Measurements from ENCODE around the gene AOAH.

Gene AOAH

DNA sequence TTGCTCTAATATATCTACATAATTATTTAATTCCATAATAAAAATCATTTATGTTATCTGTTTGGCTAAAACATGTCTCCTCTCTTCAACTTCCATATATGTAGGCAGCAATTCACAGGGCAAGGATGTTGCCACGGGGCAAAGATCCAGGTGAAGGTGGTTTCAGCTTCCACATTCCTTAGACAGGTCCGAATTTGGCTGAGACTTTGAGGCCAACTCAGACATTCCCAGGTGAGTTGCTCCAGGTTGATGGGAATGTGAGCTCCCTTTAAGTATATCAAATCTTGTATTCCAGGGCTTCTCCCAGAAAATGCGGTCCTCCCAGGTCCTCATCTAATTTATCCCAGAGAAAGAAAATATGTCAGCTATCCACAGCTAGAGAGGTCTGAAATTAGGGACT, 15.1 kb upstream of the AOAH start:
- in situ Hi-C loops (cut with MboI; ENCODE audit: low sequenced_read_pairs, unreplicated experiment): no loop called here
- DNase-seq (ENCODE audit: low spot score): no peak
- TF ChIP-seq, protein P1, sequence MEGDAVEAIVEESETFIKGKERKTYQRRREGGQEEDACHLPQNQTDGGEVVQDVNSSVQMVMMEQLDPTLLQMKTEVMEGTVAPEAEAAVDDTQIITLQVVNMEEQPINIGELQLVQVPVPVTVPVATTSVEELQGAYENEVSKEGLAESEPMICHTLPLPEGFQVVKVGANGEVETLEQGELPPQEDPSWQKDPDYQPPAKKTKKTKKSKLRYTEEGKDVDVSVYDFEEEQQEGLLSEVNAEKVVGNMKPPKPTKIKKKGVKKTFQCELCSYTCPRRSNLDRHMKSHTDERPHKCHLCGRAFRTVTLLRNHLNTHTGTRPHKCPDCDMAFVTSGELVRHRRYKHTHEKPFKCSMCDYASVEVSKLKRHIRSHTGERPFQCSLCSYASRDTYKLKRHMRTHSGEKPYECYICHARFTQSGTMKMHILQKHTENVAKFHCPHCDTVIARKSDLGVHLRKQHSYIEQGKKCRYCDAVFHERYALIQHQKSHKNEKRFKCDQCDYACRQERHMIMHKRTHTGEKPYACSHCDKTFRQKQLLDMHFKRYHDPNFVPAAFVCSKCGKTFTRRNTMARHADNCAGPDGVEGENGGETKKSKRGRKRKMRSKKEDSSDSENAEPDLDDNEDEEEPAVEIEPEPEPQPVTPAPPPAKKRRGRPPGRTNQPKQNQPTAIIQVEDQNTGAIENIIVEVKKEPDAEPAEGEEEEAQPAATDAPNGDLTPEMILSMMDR (IDR thresholded peaks at IDR 0.05; ENCODE audit: borderline replicate concordance, control extremely low read depth, extremely low read depth, insufficient read depth, missing control alignments): no peak

DNA sequence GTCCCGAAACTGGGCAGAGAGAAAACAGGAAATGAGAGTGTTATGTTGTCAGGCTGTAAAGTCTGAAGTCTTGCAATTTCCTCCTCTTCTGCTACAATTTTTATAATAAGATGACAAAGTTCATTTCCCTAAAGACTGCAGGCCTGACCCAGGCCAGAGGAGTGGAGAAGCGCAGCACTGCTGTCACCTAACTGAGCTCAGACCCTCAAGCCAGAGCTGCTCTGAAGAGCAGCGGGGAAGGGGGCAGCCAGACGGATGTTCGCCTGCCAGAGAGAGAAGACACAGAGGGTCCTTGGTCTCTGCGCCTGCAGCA, 12.6 kb upstream of the AOAH start:
- in situ Hi-C loops (cut with MboI; ENCODE audit: low sequenced_read_pairs, unreplicated experiment): no loop called here
- TF ChIP-seq, protein P1 (IDR thresholded peaks at IDR 0.05; ENCODE audit: borderline replicate concordance, control extremely low read depth, extremely low read depth, insufficient read depth, missing control alignments): no peak
- no peak for DNase-seq (ENCODE audit: low spot score)

DNA sequence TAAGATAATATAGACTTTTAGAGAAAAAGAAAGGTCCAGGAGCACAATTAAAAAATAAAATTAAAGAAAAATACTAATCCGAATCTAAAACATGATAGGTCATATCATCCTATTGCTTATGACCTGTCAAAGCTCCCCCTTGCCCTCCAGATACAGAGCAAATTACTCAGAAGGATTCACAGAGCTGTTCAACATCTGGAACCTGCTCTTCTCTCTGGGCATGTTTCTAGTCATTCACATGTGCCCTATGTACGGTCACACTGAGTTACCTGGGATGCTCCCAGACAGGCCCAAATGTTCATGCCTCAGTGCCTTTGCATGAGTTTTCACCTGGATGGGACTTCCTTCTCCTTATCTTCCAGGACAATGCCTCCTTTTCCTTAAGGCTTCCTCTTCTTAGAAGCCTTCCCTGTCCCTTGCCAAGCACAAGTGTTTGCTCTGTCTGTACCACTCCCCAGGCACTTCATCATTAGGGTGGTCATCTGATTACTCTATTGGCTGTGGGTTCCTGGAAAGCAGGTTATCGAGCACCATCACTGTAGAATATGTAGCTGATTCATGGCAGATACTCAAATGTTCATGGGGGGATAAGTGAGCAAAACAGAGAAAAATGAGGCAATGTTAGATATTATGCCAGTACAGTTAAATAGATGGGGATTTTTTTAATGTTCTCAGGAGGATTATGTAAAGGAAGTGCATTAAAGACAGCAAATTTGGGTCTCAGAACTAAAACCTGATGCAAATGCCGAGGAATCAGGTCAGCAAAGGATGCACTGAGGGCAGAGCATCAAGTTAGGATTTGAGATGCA, 12.0 kb upstream of the AOAH start:
- DNase-seq (ENCODE audit: low spot score): no peak
- in situ Hi-C loops (cut with MboI; ENCODE audit: low sequenced_read_pairs, unreplicated experiment): no loop called here
- TF ChIP-seq, protein P1 (IDR thresholded peaks at IDR 0.05; ENCODE audit: borderline replicate concordance, control extremely low read depth, extremely low read depth, insufficient read depth, missing control alignments): no peak

GRCh38 chr7:36735172-36735571, 10.9 kb upstream of the AOAH start:
- DNase-seq (ENCODE audit: low spot score): no peak
- in situ Hi-C loops (cut with MboI; ENCODE audit: low sequenced_read_pairs, unreplicated experiment): no loop called here
- TF ChIP-seq, protein P1 (IDR thresholded peaks at IDR 0.05; ENCODE audit: borderline replicate concordance, control extremely low read depth, extremely low read depth, insufficient read depth, missing control alignments): no peak

DNA sequence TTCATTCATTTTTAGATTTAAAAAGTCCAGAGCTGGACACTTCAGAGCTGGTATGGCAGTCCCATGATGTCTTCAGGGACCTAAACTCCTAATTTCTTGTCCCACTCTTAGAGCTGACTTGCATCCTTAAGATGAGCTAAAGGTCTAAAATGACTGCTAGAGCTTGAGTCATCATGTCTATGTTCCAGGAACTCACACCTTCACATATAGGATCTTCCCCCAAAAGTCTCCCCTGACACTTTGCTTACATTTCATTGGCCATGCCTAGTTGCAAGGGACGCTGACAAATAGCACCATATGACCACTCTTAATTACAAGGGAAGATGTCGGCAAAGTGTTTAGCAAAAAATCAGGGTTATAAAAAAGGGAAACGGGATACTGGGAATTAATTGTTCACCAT, 10.4 kb upstream of the AOAH start:
- TF ChIP-seq, protein P1 (IDR thresholded peaks at IDR 0.05; ENCODE audit: borderline replicate concordance, control extremely low read depth, extremely low read depth, insufficient read depth, missing control alignments): no peak
- in situ Hi-C loops (cut with MboI; ENCODE audit: low sequenced_read_pairs, unreplicated experiment): no loop called here
- DNase-seq (ENCODE audit: low spot score): no peak

GRCh38 chr7:36733411-36733810, 9.1 kb upstream of the AOAH start:
- TF ChIP-seq, protein P1 (IDR thresholded peaks at IDR 0.05; ENCODE audit: borderline replicate concordance, control extremely low read depth, extremely low read depth, insufficient read depth, missing control alignments): no peak
- no peak for DNase-seq (ENCODE audit: low spot score)
- in situ Hi-C loops (cut with MboI; ENCODE audit: low sequenced_read_pairs, unreplicated experiment): no loop called here
